GM03348 (cell line): Measurements from ENCODE around the gene PPFIA2.
A peak's percentile ranks its signal among the peaks of the same experiment; 100 is the strongest.
"Not testable (repeated sequence)": the region's sequence is repeated elsewhere in the genome, so short reads cannot be mapped to it uniquely, and the experiment has no call there.

ENCODE experiments used
- DNase-seq: peaks from one replicate; pipeline ENCODE4 v3.0.0; 2012; ENCODE audit warnings: low spot score

Gene PPFIA2

GRCh38 chr12:81261508-81262207 lies 497.5 kb downstream of the PPFIA2 start:
- no peak for DNase-seq

GRCh38 chr12:81259360-81259759 lies 499.8 kb downstream of the PPFIA2 start:
- no peak for DNase-seq

GRCh38 chr12:81257947-81258551 lies 501.1 kb downstream of the PPFIA2 start:
- DNase-seq = peak; percentile 36

- DNase-seq = no peak
These were observed 503.2 kb downstream of the PPFIA2 start for GRCh38 chr12:81255947-81256346.

- DNase-seq = no peak
These were observed 503.7 kb downstream of the PPFIA2 start for GRCh38 chr12:81255456-81255855.

GRCh38 chr12:81253360-81253759 lies 505.8 kb downstream of the PPFIA2 start:
- no peak for DNase-seq

- no peak for DNase-seq
These were observed 506.9 kb downstream of the PPFIA2 start for GRCh38 chr12:81252228-81252627.

- no peak for DNase-seq
These were observed 509.2 kb downstream of the PPFIA2 start for GRCh38 chr12:81249976-81250375.

GRCh38 chr12:81245907-81246570 lies 513.1 kb downstream of the PPFIA2 start:
- DNase-seq = no peak

- DNase-seq = no peak
These were observed 513.7 kb downstream of the PPFIA2 start for GRCh38 chr12:81245458-81245857.

- no peak for DNase-seq
These were observed 527.4 kb downstream of the PPFIA2 start for GRCh38 chr12:81231574-81232368.

- no peak for DNase-seq
These were observed 529.4 kb downstream of the PPFIA2 start for GRCh38 chr12:81229759-81230158.

GRCh38 chr12:81224626-81225025 lies 534.5 kb downstream of the PPFIA2 start:
- no peak for DNase-seq

GRCh38 chr12:81222846-81223592 lies 536.1 kb downstream of the PPFIA2 start:
- DNase-seq = peak; percentile 8

GRCh38 chr12:81221681-81222080 lies 537.5 kb downstream of the PPFIA2 start:
- peak; percentile 4 for DNase-seq

GRCh38 chr12:81216739-81217138 lies 542.4 kb downstream of the PPFIA2 start:
- no peak for DNase-seq

GRCh38 chr12:81212996-81213696 lies 546.0 kb downstream of the PPFIA2 start:
- peak; percentile 3 for DNase-seq

- no peak for DNase-seq
These were observed 547.8 kb downstream of the PPFIA2 start for GRCh38 chr12:81211306-81211705.

GRCh38 chr12:81209772-81210225 lies 549.4 kb downstream of the PPFIA2 start:
- not testable (repeated sequence) for DNase-seq

- DNase-seq = peak; percentile 4
These were observed 550.1 kb downstream of the PPFIA2 start for GRCh38 chr12:81209012-81209411.
